ENCODE data around the gene CASTOR1.

CASTOR1 gene

GRCh38 chr22:30299322-30299721 is 10.0 kb upstream of the CASTOR1 start:
- Histone ChIP-seq H3K4me1 (ENCODE audit: insufficient read depth, low read length, poor library complexity, severe bottlenecking) (peaks cover 38% of the 10 kb centered on the region), H3K9ac (ENCODE audit: low read depth, low read length, poor library complexity, severe bottlenecking) (no peak overlapping the region), H3K27me3 (ENCODE audit: insufficient read depth, low read length, poor library complexity, severe bottlenecking) (no peaks in the 10 kb centered on the region), H3F3A (ENCODE audit: low read depth) (no peaks in the 10 kb centered on the region), H3K9me3 (ENCODE audit: insufficient read depth, low read depth, low read length) (no peaks in the 10 kb centered on the region), H3K9me2 (replicated peaks; ENCODE audit: low read depth, low read length) (no peaks in the 10 kb centered on the region), H3K4me3 (ENCODE audit: low read length, poor library complexity, severe bottlenecking) (no peak overlapping the region), H3K4me2 (ENCODE audit: low read depth, low read length, poor library complexity, severe bottlenecking) (no peak overlapping the region), H2AFZ (ENCODE audit: low read length) (no peak overlapping the region), H3K79me2 (ENCODE audit: insufficient read depth, low read length) (peaks cover 50% of the 10 kb centered on the region), H3K36me3 (ENCODE audit: insufficient read depth, low read length) (peaks cover 88% of the 10 kb centered on the region; the same call in 1 of the 2 replicates), H4K20me1 (ENCODE audit: insufficient read depth, low read length, poor library complexity, severe bottlenecking) (no peaks in the 10 kb centered on the region)
- TF ChIP-seq CTCF (conservative IDR thresholded peaks at IDR 0.05; ENCODE audit: low read length) (no peak), EZH2phosphoT487 (IDR thresholded peaks at IDR 0.05; ENCODE audit: borderline replicate concordance) (no peak)

- Histone ChIP-seq H3K27me3 (ENCODE audit: insufficient read depth, low read length, poor library complexity, severe bottlenecking) (no peaks in the 10 kb centered on the region), H3K9me3 (ENCODE audit: insufficient read depth, low read depth, low read length) (no peaks in the 10 kb centered on the region), H3K4me3 (ENCODE audit: low read length, poor library complexity, severe bottlenecking) (no peak overlapping the region), H3K4me1 (ENCODE audit: insufficient read depth, low read length, poor library complexity, severe bottlenecking) (peaks cover 26% of the 10 kb centered on the region), H3F3A (ENCODE audit: low read depth) (no peaks in the 10 kb centered on the region), H4K20me1 (ENCODE audit: insufficient read depth, low read length, poor library complexity, severe bottlenecking) (no peaks in the 10 kb centered on the region), H3K36me3 (ENCODE audit: insufficient read depth, low read length) (peaks cover 88% of the 10 kb centered on the region; the same call in 1 of the 2 replicates), H3K9ac (ENCODE audit: low read depth, low read length, poor library complexity, severe bottlenecking) (no peak overlapping the region), H3K9me2 (replicated peaks; ENCODE audit: low read depth, low read length) (no peaks in the 10 kb centered on the region), H3K4me2 (ENCODE audit: low read depth, low read length, poor library complexity, severe bottlenecking) (no peak overlapping the region), H3K79me2 (ENCODE audit: insufficient read depth, low read length) (peaks cover 38% of the 10 kb centered on the region), H2AFZ (ENCODE audit: low read length) (no peak overlapping the region)
- no peak for TF ChIP-seq EZH2phosphoT487 (IDR thresholded peaks at IDR 0.05; ENCODE audit: borderline replicate concordance)
- no peak for TF ChIP-seq CTCF (conservative IDR thresholded peaks at IDR 0.05; ENCODE audit: low read length)
Observed at GRCh38 chr22:30297991-30298701, 8.8 kb upstream of the CASTOR1 start.

- Histone ChIP-seq H3K36me3 (ENCODE audit: insufficient read depth, low read length) (peaks cover 95% of the 10 kb centered on the region; the same call in 1 of the 2 replicates), H3K27me3 (ENCODE audit: insufficient read depth, low read length, poor library complexity, severe bottlenecking) (no peaks in the 10 kb centered on the region), H3K9ac (ENCODE audit: low read depth, low read length, poor library complexity, severe bottlenecking) (no peak overlapping the region), H3F3A (ENCODE audit: low read depth) (no peaks in the 10 kb centered on the region), H3K9me3 (ENCODE audit: insufficient read depth, low read depth, low read length) (no peaks in the 10 kb centered on the region), H3K4me3 (ENCODE audit: low read length, poor library complexity, severe bottlenecking) (no peak overlapping the region), H3K4me1 (ENCODE audit: insufficient read depth, low read length, poor library complexity, severe bottlenecking) (peaks cover 19% of the 10 kb centered on the region), H4K20me1 (ENCODE audit: insufficient read depth, low read length, poor library complexity, severe bottlenecking) (no peaks in the 10 kb centered on the region), H3K9me2 (replicated peaks; ENCODE audit: low read depth, low read length) (no peaks in the 10 kb centered on the region), H2AFZ (ENCODE audit: low read length) (no peak overlapping the region), H3K4me2 (ENCODE audit: low read depth, low read length, poor library complexity, severe bottlenecking) (no peak overlapping the region), H3K79me2 (ENCODE audit: insufficient read depth, low read length) (peaks cover 33% of the 10 kb centered on the region)
- TF ChIP-seq EZH2phosphoT487 (IDR thresholded peaks at IDR 0.05; ENCODE audit: borderline replicate concordance) (no peak), CTCF (conservative IDR thresholded peaks at IDR 0.05; ENCODE audit: low read length) (no peak)
Observed at GRCh38 chr22:30297276-30297990, 8.1 kb upstream of the CASTOR1 start.

Data from Loucy (cell line).